ENCODE measurements around the gene SSBP3.

SSBP3 gene

DNA sequence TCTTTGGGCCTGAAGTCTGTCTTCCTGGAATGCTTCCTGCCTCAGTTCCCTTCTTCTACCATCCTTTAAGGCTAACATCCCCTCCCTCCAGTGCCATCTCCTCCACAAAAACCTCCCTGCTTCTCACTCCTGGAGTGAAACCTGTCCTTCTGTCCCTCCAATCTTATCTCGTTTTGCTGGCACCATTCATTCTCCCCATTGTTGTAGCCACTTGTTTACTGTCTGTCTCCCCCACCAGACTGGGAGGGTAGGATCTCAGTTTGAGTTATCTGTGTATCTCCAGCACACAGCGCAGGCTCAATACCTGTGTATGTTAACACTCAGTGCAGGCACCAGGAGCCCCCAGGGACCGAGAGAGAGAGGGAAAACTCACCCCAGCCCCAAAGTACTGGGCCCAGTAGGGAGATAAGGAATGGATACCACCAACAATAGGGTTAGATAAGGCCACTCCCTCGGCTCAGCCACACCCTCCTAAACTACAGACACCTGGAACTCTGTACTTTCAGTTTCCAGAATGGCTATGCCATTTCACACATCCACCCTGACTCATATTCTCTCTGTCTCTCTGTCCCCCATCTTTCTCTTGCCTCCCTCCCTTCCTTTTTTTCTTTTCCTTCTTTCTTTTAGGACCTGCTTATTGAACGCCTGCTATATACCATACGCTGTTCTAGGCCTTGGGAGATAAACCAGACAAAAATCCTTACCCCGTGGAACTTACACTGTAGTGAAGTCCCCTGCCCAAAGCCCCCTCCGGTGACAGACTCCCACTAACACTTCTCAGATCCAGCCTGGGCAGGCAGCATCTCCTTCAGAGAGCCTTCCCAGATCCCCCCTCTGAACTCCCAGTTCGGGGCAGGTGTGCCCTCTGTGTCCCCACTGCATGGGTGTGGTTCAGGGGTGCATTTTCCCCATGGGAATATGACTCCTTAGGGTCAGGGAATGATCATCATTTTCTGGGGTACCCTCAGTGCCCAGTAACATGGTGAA is 3.3 kb upstream of the SSBP3 start:
- DNase-seq: peak; percentile 58

DNA sequence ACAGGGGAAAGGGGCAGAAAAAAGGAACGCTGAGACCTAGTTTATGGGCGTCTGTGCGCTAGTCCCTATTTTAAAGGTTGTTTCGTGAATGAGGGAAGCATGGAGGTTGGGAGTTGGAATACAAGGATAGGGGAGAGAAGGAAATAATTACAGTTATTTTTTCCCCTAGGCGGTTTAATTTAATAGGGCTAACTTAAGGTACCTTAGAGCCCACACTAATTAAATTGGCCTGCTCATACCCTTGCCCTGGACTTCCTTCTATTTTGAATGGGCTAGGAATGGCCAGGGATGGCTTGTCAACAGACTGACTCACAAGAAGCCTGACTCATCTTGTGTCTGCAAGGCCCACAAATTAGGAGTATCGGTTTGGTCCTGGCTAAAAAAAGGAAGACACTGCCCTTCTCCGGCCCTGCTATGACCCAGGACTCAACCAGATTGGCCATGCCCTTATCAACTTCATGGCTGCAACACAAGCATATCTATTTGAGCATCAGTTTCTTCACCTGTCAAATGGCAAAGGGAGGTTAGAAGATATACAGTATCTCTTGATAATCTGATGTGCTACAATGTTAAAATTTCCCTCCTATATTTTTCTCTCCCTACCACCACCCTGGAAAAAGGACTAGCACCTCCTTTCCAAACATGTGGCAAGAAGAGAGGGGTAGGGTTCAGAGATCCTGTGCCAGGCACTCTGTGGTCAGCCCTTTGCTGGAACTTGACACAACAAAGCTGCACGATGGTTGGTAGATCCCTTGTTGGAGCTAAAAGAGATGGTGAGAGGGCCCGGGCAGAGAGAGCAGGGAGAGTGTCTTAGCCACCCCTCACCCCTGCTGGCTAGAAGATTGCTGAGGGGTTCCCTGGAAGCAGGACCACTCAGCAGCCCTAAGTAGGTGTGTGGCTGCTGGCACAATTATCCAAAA is 2.2 kb upstream of the SSBP3 start:
- DNase-seq: peak; percentile 27

DNA sequence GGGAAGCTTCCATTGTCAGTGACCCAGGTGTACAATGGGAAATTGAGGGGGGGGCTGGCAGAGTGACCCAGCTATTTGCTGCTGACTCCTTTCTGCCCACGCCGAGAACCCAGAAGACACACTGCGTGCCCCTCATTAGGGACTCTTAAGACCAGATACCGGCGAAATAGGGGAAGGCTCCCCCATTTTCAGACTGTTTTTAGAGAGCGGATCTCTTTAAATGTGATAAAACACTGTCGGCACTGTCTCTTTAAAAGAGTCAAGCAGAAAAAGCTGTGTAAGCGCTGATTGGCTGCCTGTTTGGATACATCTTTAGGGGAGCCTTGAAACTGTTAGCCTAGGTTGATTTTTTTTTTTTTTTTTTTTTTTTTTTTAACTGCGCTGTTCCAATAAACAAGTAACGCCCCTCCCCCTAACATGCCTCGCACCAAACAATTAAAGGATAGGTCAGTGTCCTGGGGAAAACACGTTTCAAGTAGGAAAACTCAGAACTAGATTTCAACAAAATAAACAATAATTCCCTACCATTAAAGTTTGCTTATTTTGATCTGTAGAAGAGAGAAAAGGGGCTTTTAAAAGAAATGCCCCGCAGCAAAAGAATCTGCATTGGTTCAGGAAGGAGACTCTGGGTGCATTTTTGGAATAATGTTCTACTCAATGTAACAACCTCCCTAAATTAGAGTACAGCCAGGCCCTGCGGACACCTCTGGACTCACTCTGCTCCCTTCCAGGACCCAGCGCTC is 1.4 kb upstream of the SSBP3 start:
- DNase-seq: peak; percentile 67

DNA sequence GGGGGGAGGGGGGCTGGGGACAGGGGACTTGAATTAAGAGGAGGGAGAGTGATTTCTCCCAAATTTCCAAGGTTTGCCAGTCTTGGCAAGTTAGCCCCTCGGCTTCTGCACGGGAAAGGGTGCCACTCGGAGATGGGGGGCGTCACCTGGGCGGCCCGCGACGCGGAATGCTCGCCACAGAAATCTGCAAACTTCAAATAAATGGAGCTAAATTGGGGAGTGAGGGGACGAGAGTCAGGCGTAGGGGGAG is 885 bp upstream of the SSBP3 start:
- no peak for DNase-seq

DNA sequence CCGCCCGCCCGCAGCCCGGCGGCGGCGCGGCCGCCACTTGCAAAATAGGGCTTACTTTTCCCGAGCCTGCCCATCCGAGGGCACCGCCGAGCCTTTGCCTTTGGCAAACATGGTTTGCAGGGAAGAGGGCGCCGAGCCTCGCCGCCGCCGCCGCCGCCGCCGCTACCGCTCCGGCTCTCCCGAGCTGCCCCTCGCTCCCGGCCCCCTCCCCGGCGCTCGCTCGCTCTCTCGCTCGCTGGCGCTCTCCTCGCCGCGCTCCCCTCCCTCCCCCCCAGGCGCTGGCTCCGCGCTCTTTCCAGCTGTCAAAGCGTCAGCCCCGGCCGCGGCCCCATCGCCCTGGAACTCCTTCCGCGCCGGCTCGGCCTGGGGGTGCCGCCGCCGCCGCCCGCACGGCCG is 298 bp downstream of the SSBP3 start:
- no peak for DNase-seq

DNA sequence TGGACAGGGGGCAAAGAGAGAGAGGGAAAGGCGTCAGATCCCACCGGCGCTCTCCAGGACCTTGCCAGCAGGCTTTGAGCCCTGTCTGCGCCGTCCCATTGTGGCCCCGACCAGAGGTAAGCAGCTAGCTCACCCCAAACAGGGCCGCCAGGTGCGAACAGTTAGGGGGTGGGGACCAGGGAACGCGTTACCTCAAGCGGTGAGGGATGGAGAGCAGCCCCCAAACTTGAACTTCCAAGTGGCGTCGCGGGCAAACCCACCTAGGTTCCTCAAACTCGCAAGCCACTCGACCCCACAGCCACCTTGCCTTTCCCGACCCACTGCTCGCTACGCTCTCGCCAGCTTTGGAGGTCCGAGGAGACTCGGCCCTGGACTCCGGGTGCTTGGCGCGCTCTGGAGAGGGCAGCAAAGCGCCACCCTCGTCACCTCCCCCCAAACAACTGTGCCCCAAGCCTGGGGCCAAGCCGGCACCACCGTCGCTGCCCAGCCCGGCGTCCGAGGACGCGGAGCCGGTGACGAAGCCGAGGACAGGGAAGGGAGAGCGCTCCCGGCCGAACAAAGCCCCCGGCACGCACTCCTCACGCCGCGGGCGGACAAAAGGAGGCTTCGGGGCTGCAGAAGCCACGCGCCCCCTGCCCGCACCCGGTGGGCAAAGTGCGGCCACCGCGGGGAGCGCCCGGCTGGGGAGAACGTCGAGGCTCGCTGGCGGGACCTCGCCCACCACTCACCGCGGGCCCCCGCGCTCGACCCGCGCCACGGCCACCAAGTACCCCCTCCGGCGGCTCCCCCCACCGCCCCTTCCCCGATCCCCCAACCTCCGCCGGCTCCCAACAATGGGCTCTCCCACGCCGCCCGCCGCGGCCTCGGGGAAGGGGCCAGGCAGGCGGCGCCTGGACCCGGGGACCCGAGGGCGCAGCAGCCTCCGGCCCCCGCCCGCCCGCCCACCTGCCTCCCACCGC is 976 bp downstream of the SSBP3 start:
- peak; percentile 49 for DNase-seq

DNA sequence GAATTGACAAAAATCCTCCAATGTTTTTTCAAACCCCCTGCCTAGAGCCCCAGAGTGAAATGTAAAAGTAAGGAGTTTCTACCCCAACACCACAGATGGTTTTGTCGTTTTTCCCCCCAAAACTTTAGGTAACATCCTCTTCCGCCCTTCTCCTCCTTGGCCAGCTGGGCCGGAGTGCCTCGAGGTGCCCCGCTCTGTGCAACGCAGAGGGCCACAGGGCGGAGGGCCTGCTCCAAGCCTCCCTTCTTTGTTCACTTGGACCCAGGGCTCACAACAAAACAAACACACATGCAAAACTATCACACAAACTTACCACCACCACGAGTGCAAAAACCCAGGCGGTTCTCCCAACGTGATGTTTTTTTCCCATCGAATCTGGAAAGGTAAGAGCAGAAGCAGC is 1.9 kb downstream of the SSBP3 start:
- no peak for DNase-seq

DNA sequence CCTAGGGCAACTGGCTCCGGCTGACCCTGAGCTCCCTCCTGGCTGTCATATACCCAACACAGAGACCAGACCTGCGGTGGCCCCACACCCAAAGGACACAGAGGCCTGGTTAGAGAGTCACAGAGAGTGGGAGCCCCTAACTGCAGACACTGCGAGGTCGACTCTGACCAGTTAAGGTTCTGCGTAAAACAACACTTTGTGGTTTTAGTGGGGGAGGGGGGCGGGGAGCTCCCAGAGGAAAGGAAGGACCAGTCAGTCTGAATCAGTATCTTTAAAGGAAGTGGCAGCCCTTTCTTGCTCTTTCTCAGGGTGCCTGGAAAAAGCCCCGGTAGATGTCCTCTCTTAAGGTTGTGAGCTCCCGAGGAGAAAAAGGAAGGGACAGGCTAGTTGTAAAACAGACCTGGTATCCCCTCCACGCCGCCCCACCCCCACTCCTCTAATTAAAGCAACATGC is 2.4 kb downstream of the SSBP3 start:
- DNase-seq: peak; percentile 34

DNA sequence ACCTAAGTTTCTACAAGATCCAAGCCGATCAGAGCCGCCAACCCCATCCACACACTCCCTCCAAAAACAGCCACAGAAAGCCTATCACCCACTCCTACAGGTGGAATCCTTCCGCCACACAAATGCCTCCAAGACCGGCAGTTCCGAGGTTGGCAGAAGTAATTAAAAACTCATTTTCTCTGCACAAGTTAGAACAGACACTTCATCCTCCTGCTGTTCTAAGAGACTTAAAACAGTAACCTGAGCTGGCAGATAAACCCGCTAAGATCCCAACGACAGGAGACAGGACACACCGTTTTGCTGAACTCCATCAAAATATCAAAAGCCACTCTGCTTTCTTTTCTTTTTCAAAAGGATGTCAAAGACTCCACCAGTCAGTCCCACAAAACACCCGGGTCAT is 2.8 kb downstream of the SSBP3 start:
- no peak for DNase-seq

DNA sequence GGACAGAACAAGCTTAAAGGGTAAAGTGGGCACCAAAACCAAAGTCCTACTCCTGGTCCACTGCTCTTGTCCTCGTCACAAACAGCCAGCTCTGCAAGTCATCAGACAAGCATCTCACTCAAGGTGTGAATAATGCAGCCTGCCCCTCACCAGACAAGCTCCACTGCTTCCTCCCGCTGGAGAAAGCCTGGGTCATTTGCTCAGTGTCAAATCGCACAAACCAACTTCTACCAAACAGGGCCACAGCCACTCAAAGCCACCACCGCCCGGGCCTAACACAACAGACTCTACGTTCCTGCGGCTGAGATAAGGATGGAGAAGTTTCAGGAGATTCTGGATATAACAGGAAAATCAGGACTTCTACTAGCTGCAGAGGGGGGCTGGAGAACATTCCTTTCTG is 3.3 kb downstream of the SSBP3 start:
- DNase-seq: no peak

DNA sequence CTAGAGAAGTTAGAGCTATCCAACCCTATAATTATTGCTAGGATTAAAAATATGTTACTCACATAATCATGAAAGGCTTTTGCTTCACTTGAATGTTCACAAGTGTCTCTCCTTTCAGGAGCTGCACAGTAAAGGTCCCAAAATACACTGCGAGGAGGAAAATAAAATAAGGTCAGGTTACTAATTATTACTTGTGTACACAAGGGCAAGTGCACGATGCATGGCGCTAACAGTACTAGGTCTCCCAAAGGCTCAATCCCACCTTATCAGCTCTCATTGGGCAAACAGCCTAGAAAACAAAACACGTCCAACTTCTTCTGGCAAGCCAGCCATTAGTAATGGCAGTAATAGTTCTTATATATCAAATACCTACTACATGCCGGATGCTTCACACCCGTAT is 4.4 kb downstream of the SSBP3 start:
- no peak for DNase-seq

DNA sequence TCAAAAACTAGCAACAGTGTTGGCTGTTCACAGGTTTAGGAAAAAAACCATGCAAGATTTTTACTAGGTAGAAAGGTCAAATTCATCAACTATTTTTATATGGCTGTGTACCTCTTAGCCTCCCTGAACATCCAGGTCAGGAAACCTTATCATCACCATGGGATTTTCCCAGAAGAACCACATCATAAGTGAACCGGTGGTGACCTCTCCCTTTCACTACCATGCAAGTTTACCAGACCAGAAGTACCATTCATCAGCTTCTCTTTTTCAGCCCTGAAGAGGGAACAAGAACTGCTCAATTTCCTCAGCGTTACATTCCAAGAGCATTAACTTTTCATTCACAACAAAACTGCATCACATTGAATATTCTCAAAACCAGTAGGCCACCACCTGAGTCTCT is 5.9 kb downstream of the SSBP3 start:
- DNase-seq: no peak

DNA sequence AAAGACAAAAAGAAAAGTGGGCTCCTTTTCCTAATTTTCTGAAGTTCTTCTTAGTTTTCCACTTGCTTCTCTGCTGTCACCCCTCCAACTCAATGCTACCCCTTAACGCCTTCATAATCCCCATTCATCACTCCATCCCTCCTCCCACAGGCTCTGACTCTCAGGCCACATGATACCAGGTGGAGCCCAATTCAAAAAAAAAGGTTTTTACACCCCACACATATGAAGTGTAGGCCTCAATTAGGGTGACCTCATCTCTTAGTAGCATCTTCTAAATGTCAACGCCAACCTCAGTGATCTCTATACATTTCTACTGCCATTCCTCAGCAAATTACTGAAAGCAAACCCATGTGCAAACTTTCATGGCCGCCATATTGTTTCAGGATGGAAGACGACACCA is 6.4 kb downstream of the SSBP3 start:
- no peak for DNase-seq

DNA sequence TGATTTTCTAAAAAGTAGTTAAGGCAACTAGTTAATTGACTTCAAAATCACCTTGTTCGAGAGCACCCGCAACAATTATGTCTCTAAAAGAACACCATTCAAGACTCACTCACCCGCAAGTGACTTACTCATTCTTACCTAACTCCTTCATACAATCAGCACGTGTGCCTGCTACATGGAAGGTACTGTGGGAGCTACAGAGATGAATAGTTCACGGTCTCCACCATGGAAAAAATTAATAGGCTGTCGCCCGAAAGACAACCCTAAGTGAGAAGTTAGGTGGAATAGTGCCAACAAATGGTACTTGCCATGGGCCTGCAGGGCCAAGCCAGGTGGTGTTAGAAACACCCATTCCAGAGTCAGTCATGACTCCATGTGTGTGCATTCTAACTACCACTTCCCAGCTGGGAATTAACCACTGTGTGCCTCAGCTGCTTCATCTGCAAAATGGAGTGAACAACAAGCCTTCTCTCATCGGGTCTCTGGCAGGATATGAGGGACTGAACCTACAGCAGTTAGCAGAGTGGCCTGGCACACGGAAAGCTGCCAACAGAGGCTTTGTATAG is 7.1 kb downstream of the SSBP3 start:
- DNase-seq: no peak

DNA sequence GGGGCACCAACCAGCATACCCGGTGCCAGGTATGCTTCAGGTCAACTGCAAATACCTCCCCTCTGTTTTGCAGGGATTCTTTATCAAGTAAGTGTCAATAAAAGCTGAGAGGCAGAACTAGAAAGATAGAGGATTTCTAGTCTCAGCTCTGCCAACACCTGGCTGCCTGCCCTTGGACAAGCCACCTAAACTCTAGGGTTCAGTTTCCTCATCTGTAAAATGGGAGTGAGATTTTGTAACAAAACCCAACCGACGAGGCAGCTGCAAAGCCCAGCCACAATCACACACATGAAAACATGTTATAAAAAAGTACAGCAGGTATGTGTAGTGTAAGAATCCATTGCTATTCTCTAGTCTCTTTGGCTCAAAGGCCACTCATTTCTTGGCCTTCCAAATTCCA is 8.2 kb downstream of the SSBP3 start:
- no peak for DNase-seq

DNA sequence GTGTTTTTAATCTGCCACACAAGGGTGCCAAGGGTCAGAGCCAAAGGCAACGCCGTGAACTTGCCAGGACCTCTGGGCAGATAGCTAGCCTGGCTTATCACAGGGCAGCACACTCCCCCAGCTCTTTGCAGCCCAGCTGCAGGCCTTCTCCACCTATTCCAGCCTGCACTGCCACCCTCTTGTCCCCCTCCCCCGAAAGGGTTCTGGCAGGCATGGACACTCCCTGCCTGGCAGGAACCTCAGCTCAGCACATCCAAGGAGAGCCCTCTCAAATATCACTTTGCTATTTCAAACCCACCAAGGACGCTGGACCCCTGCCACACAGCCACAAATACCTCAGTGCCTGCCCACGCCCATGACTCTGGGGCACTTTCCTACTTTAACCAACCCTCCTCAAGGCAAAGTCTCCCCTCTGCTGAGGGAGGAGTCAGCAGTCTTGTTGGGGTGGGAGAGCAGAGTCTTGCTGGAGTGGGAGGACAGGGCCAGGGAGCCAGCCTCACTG is 9.1 kb downstream of the SSBP3 start:
- DNase-seq: no peak

DNA sequence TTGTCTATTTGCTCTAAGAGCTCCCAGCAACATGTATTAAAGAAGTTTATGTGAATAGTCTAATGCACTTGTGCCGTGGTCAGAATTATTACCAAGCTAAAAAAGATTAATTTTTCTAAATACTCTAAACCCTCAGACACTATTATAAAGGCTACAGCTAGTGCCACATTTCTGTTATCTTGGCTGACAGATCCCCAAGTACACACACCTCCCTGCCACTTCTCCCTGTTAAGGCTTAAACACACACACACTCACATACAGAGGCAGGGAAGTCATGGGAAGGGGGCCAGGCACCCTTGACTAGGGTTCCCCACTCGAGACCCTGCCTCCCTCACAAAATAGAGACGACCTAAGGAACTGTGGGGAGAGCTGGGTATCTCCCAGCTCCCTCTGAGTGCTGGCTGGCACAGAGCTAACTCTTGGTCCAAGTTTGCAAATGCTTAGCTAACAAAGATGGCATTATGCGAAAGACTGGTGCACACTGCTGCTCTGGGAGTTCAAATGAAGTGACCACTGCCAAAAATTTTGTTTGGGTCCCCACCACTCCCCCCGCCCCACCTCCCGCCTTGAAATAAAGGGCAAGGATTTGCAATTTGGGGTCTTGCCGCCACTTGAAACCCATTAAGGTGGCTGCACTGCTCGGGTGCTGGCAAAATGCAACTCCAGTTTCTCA is 9.8 kb downstream of the SSBP3 start:
- no peak for DNase-seq

DNA sequence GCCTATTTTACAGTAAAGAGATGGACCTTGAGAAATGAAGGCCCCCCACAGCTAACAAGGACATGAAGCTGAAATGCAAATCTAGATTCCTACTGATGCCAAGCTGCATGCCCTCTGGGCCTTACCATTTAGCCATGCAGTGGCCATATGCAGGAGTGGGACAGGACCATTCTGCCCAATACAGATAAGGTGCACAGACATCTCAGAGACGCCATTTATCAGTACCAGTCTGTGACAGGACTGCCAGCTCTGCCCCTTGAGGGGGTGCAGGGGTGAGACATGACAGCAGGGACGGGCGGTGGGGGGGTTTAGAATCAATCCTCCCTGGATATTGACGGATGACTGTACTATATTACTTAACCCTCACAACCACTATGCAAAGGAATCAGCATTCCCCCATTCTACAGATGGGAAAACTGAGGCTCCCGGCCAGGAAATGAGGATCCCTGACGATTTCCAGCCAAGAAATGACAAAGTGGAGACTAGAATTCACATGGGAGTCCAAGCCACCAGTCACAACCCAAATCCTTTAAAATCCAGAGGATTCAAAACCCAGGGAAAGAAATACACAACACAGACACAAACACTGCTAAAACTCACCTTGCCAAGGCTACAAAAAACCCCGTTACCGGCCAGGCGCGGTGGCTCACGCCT is 10.8 kb downstream of the SSBP3 start:
- DNase-seq: no peak

DNA sequence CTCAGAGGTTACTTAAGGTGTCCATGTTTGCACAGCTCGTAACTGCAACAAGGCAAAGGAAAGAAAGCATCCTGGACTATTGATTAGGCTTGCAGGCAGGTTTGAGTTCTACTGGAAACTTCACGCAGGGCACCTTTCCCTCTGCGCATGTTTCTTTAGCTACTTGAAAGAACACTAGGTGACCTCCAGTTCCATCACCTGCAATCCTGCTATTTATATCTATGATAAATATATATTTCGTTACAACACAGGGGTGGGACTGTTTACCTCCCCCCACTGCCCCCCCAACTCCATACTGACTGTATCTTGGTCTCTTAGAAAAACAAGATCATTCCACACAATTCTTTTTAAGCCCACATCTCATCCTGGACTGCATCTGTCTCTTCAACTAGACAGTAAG is 12.1 kb downstream of the SSBP3 start:
- no peak for DNase-seq

DNA sequence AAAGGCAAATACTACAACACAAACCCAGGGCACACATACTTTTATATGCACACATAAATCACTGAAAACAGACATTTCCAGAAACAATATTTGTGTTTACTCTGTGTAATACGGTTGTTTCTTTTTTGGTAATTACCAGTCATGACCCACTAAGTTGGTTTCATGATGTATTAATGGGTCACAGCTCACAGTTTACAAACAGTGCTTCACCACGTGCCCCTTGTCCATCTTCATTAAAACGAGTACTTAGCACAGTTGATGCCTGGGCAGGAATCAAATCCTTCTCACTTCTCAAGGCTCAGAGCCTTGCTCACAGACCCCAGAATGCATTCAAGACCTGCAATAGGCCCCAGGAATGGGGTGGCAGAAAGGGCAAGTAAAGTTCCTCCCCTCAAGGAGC is 13.8 kb downstream of the SSBP3 start:
- DNase-seq: no peak
